Ovary (tissue), 3 donors: ENCODE results near the gene PAFAH1B2.

Experiments used
- EP300 ChIP-seq: sonication (generic); formaldehyde crosslinking; IDR thresholded peaks from one replicate; pipeline ENCODE4 v1.6.1; 2017; ENCODE audit warnings: antibody characterized with exemption
- TF ChIP-seq, protein P1 (sequence below), 3 donors: fragments of 450-650 bp in 2 of 3; fragments of 200-600 bp in 1 of 3; IDR thresholded peaks; one replicate each; pipeline versions ENCODE4 v1.5.1 to v1.8.0; 2016 to 2022; ENCODE audit warnings: antibody characterized with exemption in 3 of 3, mild to moderate bottlenecking in 1 of 3
- donor health status: DM: no; HTN: no; CAD: no.

GRCh38 chr11:117187007-117187406 is 42.9 kb downstream of the PAFAH1B2 start:
- TF ChIP-seq, protein P1, sequence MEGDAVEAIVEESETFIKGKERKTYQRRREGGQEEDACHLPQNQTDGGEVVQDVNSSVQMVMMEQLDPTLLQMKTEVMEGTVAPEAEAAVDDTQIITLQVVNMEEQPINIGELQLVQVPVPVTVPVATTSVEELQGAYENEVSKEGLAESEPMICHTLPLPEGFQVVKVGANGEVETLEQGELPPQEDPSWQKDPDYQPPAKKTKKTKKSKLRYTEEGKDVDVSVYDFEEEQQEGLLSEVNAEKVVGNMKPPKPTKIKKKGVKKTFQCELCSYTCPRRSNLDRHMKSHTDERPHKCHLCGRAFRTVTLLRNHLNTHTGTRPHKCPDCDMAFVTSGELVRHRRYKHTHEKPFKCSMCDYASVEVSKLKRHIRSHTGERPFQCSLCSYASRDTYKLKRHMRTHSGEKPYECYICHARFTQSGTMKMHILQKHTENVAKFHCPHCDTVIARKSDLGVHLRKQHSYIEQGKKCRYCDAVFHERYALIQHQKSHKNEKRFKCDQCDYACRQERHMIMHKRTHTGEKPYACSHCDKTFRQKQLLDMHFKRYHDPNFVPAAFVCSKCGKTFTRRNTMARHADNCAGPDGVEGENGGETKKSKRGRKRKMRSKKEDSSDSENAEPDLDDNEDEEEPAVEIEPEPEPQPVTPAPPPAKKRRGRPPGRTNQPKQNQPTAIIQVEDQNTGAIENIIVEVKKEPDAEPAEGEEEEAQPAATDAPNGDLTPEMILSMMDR (IDR thresholded peaks at IDR 0.05) = no peak
- TF ChIP-seq EP300 = no peak
